ENCODE data around the gene L3HYPDH.

L3HYPDH gene

GRCh38 chr14:59458486-59458885, 25.7 kb downstream of the L3HYPDH start:
- TF ChIP-seq EP300 (IDR thresholded peaks at IDR 0.05; ENCODE audit: borderline replicate concordance) (no peak), USF1 (IDR thresholded peaks at IDR 0.05) (no peak), CEBPB (IDR thresholded peaks at IDR 0.05) (no peak)

GRCh38 chr14:59455411-59455810, 28.8 kb downstream of the L3HYPDH start:
- no peak for TF ChIP-seq TEAD4 (IDR thresholded peaks at IDR 0.05)

GRCh38 chr14:59454139-59454538, 30.1 kb downstream of the L3HYPDH start:
- no peak for TF ChIP-seq ZBTB7A (IDR thresholded peaks at IDR 0.05; ENCODE audit: low read depth)
- TF ChIP-seq EGR1 (IDR thresholded peaks at IDR 0.05) = no peak
- TF ChIP-seq REST (IDR thresholded peaks at IDR 0.05; ENCODE audit: low read depth) = no peak
- TF ChIP-seq MAX (IDR thresholded peaks at IDR 0.05) = no peak
- TF ChIP-seq CREB1 (IDR thresholded peaks at IDR 0.05; ENCODE audit: low read depth) = no peak
- no peak for TF ChIP-seq RAD21 (IDR thresholded peaks at IDR 0.05; ENCODE audit: low read depth)
- no peak for TF ChIP-seq NFIC (IDR thresholded peaks at IDR 0.05)
- no peak for TF ChIP-seq TEAD4 (IDR thresholded peaks at IDR 0.05)
- TF ChIP-seq TCF12 (IDR thresholded peaks at IDR 0.05; ENCODE audit: low read depth) = no peak
- TF ChIP-seq FOXM1 (IDR thresholded peaks at IDR 0.05; ENCODE audit: borderline replicate concordance, low read depth) = no peak
- no peak for TF ChIP-seq TAF1 (IDR thresholded peaks at IDR 0.05; ENCODE audit: low read depth)
- no peak for TF ChIP-seq YY1 (IDR thresholded peaks at IDR 0.05; ENCODE audit: low read depth)
- TF ChIP-seq CEBPB (IDR thresholded peaks at IDR 0.05) = no peak
- TF ChIP-seq EP300 (IDR thresholded peaks at IDR 0.05; ENCODE audit: borderline replicate concordance) = no peak
- TF ChIP-seq USF1 (IDR thresholded peaks at IDR 0.05) = no peak

- TF ChIP-seq RAD21 (IDR thresholded peaks at IDR 0.05; ENCODE audit: low read depth) = no peak
- no peak for TF ChIP-seq FOXM1 (IDR thresholded peaks at IDR 0.05; ENCODE audit: borderline replicate concordance, low read depth)
- no peak for TF ChIP-seq CEBPB (IDR thresholded peaks at IDR 0.05)
- no peak for TF ChIP-seq TAF1 (IDR thresholded peaks at IDR 0.05; ENCODE audit: low read depth)
- no peak for TF ChIP-seq MAX (IDR thresholded peaks at IDR 0.05)
- TF ChIP-seq TEAD4 (IDR thresholded peaks at IDR 0.05) = no peak
These were observed 32.4 kb downstream of the L3HYPDH start for GRCh38 chr14:59451849-59452248.

GRCh38 chr14:59450716-59451115, 33.5 kb downstream of the L3HYPDH start:
- no peak for TF ChIP-seq TCF12 (IDR thresholded peaks at IDR 0.05; ENCODE audit: low read depth)
- no peak for TF ChIP-seq YY1 (IDR thresholded peaks at IDR 0.05; ENCODE audit: low read depth)
- no peak for TF ChIP-seq NFIC (IDR thresholded peaks at IDR 0.05)
- no peak for TF ChIP-seq ZBTB7A (IDR thresholded peaks at IDR 0.05; ENCODE audit: low read depth)
- no peak for TF ChIP-seq RAD21 (IDR thresholded peaks at IDR 0.05; ENCODE audit: low read depth)
- TF ChIP-seq TAF1 (IDR thresholded peaks at IDR 0.05; ENCODE audit: low read depth) = no peak
- TF ChIP-seq EP300 (IDR thresholded peaks at IDR 0.05; ENCODE audit: borderline replicate concordance) = no peak

GRCh38 chr14:59439256-59439965, 44.8 kb downstream of the L3HYPDH start:
- TF ChIP-seq EGR1 (IDR thresholded peaks at IDR 0.05) (no peak), YY1 (IDR thresholded peaks at IDR 0.05; ENCODE audit: low read depth) (no peak), MAX (IDR thresholded peaks at IDR 0.05) (no peak), CREB1 (IDR thresholded peaks at IDR 0.05; ENCODE audit: low read depth) (no peak), FOXM1 (IDR thresholded peaks at IDR 0.05; ENCODE audit: borderline replicate concordance, low read depth) (no peak), TAF1 (IDR thresholded peaks at IDR 0.05; ENCODE audit: low read depth) (no peak), TCF12 (IDR thresholded peaks at IDR 0.05; ENCODE audit: low read depth) (no peak)

- TF ChIP-seq REST (IDR thresholded peaks at IDR 0.05; ENCODE audit: low read depth) (no peak), YY1 (IDR thresholded peaks at IDR 0.05; ENCODE audit: low read depth) (no peak), TAF1 (IDR thresholded peaks at IDR 0.05; ENCODE audit: low read depth) (no peak), MAX (IDR thresholded peaks at IDR 0.05) (no peak), EP300 (IDR thresholded peaks at IDR 0.05; ENCODE audit: borderline replicate concordance) (no peak), TEAD4 (IDR thresholded peaks at IDR 0.05) (no peak), USF1 (IDR thresholded peaks at IDR 0.05) (no peak), NFIC (IDR thresholded peaks at IDR 0.05) (no peak), ZBTB7A (IDR thresholded peaks at IDR 0.05; ENCODE audit: low read depth) (no peak), CEBPB (IDR thresholded peaks at IDR 0.05) (no peak), EGR1 (IDR thresholded peaks at IDR 0.05) (no peak), RAD21 (IDR thresholded peaks at IDR 0.05; ENCODE audit: low read depth) (no peak), FOXM1 (IDR thresholded peaks at IDR 0.05; ENCODE audit: borderline replicate concordance, low read depth) (no peak), TCF12 (IDR thresholded peaks at IDR 0.05; ENCODE audit: low read depth) (no peak), CREB1 (IDR thresholded peaks at IDR 0.05; ENCODE audit: low read depth) (no peak)
These were observed 46.0 kb downstream of the L3HYPDH start for GRCh38 chr14:59438195-59438647.
